GM12801 (cell line): ENCODE measurements around the gene ZNF3.

Source experiments
- CTCF ChIP-seq: IDR thresholded peaks from one replicate; pipeline ENCODE4 v1.5.1; 2011; ENCODE audit warnings: control low read depth; ENCODE audit not compliant: insufficient read length; ENCODE audit errors: extremely low read depth

ZNF3 gene

DNA sequence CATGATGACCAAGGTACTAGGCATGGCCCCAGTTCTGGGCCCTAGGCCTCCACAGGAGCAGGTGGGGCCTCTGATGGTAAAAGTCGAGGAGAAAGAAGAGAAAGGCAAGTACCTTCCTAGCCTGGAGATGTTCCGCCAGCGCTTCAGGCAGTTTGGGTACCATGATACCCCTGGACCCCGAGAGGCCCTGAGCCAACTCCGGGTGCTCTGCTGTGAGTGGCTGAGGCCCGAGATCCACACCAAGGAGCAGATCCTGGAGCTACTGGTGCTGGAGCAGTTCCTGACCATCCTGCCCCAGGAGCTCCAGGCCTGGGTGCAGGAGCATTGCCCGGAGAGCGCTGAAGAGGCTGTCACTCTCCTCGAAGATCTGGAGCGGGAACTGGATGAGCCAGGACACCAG, 24.5 kb downstream of the ZNF3 start:
- no peak for TF ChIP-seq CTCF

DNA sequence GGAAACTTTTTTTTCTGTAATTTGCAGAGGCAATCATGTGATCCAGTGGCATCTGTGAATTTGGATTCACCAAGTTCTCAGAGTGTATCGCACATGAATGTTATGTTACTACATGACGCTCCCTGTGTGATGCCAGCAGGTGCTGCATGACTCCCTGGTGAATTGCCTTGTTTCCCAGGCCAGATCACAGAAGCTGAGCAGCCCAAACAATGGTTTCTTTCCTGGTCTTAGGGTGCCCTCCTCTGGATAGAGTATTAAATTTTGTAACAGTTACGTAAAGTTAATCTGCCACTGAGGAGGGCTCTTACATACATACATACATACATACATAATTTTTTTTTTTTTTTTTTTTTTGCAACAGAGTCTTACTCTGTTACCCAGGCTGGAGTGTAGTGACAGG, 28.3 kb downstream of the ZNF3 start:
- TF ChIP-seq CTCF, result no peak

DNA sequence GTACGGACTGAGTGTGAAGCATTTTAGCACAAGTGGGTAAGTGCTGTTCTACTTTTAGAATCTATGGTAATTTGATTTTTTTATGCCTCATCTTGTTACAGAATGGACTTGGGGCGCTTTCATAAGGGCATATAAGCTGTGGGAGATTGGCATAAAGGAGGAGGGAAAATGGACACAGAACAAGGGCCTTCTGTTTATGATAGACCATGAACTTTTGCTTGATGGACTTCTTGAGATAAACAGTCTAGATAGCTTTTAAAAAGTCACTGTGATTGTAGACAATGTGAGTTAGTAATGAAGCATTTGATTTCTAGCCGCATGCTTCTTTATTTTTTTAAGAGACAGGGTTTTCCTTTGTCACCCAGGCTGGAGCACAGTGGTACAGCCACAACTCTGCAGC, 29.9 kb downstream of the ZNF3 start:
- TF ChIP-seq CTCF, result no peak

DNA sequence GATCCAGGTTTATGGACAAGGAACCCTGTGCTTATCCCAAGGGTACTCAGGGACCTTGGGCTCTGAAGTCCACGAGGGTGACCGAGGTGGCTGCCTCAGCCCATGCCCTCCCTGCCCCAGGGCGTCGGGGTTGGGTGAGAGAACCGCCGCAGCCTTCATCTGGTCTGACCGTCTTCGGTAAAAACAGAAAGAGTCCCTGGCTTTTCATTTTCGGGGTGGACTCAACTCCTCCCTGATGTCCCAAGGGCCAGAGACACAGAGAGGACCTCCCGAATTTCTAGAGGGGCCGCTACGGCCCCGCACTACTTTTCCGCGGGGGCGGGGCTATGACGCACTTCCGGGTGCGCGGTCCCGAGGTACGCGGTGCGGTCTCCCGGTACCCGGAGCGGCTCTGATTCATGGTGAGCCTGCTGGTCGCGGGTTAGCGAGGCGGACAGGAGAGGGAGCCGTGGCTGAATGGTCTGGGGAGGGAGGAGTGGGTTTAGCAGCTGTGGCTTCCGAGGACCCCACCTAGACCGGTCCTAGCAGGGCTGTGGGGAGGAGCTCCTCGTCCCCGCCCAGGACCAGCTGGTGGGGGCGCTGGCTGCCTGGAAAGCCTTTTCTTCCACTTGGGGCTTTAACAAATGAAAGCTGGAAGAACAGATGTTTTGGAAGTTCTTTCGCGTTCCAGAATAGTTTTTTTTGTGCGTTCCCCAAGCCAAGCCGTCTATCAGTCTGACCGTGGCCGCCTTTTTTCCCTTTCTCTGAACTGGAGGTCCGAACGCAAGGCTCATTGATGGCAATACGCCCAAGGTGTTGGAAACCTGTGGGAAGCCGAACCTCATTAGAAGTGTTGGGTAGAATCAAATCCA, 31.9 kb downstream of the ZNF3 start, which contains the start of gene ZSCAN21:
Gene ZSCAN21 (plus strand): TSS at position 334 of the 851 bp plus-strand sequence. CDS start 7,233 bp downstream, outside the sequence.
- TF ChIP-seq CTCF, result no peak

DNA sequence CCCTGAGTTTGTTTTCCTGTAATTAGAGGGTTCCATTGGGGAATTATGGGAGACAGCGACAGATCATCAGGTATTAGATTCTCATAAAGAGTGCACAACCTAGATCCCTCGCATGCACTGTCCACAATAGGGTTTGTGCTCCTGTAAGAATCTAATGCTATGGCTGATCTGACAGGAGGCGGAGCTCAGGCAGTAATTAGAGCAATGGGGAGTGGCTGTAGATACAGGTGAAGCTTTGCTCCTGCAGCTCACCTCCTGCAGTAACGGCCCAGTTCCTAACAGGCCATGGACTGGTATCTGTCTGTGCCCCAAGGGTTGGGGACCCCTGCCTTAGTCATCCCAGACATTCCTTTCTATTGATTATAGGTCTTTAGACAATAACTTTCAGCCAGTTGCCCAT, 32.8 kb downstream of the ZNF3 start:
- TF ChIP-seq CTCF, result no peak

- TF ChIP-seq CTCF, result no peak
These were observed 36.8 kb downstream of the ZNF3 start for GRCh38 chr7:100044718-100045117.

- no peak for TF ChIP-seq CTCF
These were observed 40.9 kb downstream of the ZNF3 start for GRCh38 chr7:100040575-100040974.

- no peak for TF ChIP-seq CTCF
These were observed 43.2 kb downstream of the ZNF3 start for GRCh38 chr7:100038326-100038725.
